HepG2 (cell line): ENCODE results near the gene ZFAND4. TPM values are rescaled to one million over a fixed set of nuclear protein-coding genes. Genes with fewer than 3 reads are reported as not detected.

Experiments used
- HOXD1 ChIP-seq: sonication (generic); formaldehyde crosslinking; IDR thresholded peaks from 2 replicates; pipeline ENCODE4 v1.5.0; 2020; ENCODE audit warnings: missing genetic modification reagents
- MED13 ChIP-seq: sonication (generic); formaldehyde crosslinking; IDR thresholded peaks from 2 replicates; pipeline ENCODE4 v1.5.0; 2020; ENCODE audit warnings: missing genetic modification reagents
- SRY ChIP-seq: sonication (generic); formaldehyde crosslinking; IDR thresholded peaks from 2 replicates; pipeline ENCODE4 v1.8.0; 2022; ENCODE audit warnings: mild to moderate bottlenecking, missing genetic modification reagents
- SSRP1 ChIP-seq: IDR thresholded peaks from 2 replicates; pipeline ENCODE4 v1.6.1; 2016; ENCODE audit warnings: control low read depth
- TRIM24 ChIP-seq: sonication (generic); formaldehyde crosslinking; IDR thresholded peaks from 2 replicates; pipeline ENCODE4 v1.8.0; 2022; ENCODE audit warnings: mild to moderate bottlenecking, missing genetic modification reagents
- ZBTB7B ChIP-seq: sonication (generic); formaldehyde crosslinking; IDR thresholded peaks from 2 replicates; pipeline ENCODE4 v1.4.0; 2020; ENCODE audit warnings: missing genetic modification reagents
- ZKSCAN1 ChIP-seq: fragments of 150-350 bp; IDR thresholded peaks from 2 replicates; pipeline ENCODE4 v1.6.1; 2014; ENCODE audit warnings: low read length
- ZNF124 ChIP-seq: sonication (generic); formaldehyde crosslinking; IDR thresholded peaks from 2 replicates; pipeline ENCODE4 v1.4.0; 2020; ENCODE audit warnings: missing genetic modification reagents
- ZNF224 ChIP-seq: sonication (generic); formaldehyde crosslinking; IDR thresholded peaks from 2 replicates; pipeline ENCODE4 v1.5.0; 2020; ENCODE audit warnings: mild to moderate bottlenecking, missing genetic modification reagents
- ZNF24 ChIP-seq: fragments of 450-650 bp; IDR thresholded peaks from 2 replicates; pipeline ENCODE4 v1.6.1; 2017; ENCODE audit warnings: antibody characterized with exemption, mild to moderate bottlenecking
- ZNF75D ChIP-seq: sonication (generic); formaldehyde crosslinking; IDR thresholded peaks from 2 replicates; pipeline ENCODE4 v1.8.1; 2023; ENCODE audit warnings: missing genetic modification reagents, mild to moderate bottlenecking, borderline replicate concordance
- polyA plus RNA-seq, 8 experiments: library from polyadenylated mRNA; depleted of rRNA in 3 of 8; stranded (reverse) in 7 of 8; unstranded in 1 of 8; fragments of >200 nt; fragmentation: Illumina TruSeq in 4 of 8; extraction: Trizol in 4 of 8; gene quantifications; 2 replicates each; pipeline versions ENCODE4 v1.2.1 to v1.2.3, GENCODE V29; 2011 to 2016; ENCODE audit warnings: low read depth in 4 of 8, missing spikeins in 1 of 8, mixed read lengths in 1 of 8; ENCODE audit not compliant: insufficient read depth in 1 of 8
- total RNA-seq, 5 experiments: library from RNA; depleted of rRNA; stranded (reverse); fragments of >200 nt; fragmentation: Illumina TruSeq; extraction: Trizol; gene quantifications; 2 replicates each; pipeline ENCODE4 v1.2.3, GENCODE V29; 2016; ENCODE audit warnings: low read depth in 1 of 5
- TF ChIP-seq, protein P1 (sequence below): sonication (generic); formaldehyde crosslinking; IDR thresholded peaks from 2 replicates; pipeline ENCODE4 v1.5.1; 2020; ENCODE audit warnings: mild to moderate bottlenecking, missing genetic modification reagents, borderline replicate concordance
- TF ChIP-seq, protein P2 (sequence below): IDR thresholded peaks from 2 replicates; pipeline ENCODE4 v1.6.1; 2012; ENCODE audit warnings: low read depth, low read length, improper control_type of control experiment
- TF ChIP-seq, protein P3 (sequence below), 2 experiments: IDR thresholded peaks; 2 replicates each; pipeline ENCODE4 v1.6.1; 2011 to 2012; ENCODE audit warnings: low read length in 2 of 2, borderline replicate concordance in 1 of 2, low read depth in 1 of 2, mild to moderate bottlenecking in 1 of 2, moderate library complexity in 1 of 2
- TF ChIP-seq, protein P4 (sequence below): sonication (generic); formaldehyde crosslinking; IDR thresholded peaks from 2 replicates; pipeline ENCODE4 v1.4.0; 2020; ENCODE audit warnings: missing genetic modification reagents
- TF ChIP-seq, protein P5 (sequence below): sonication (generic); formaldehyde crosslinking; IDR thresholded peaks from 2 replicates; pipeline ENCODE4 v1.4.0; 2020; ENCODE audit warnings: missing genetic modification reagents
- TF ChIP-seq, protein P6 (sequence below): sonication (generic); formaldehyde crosslinking; IDR thresholded peaks from 2 replicates; pipeline ENCODE4 v1.9.0; 2022; ENCODE audit warnings: missing genetic modification reagents, mild to moderate bottlenecking, borderline replicate concordance

The ZFAND4 gene
- total and polyA plus RNA-seq, 2 of the 13 experiments (the other 11 are each of a cell fraction or from before 2014, with no cell fraction given), result 2.9 to 9.2 TPM

DNA sequence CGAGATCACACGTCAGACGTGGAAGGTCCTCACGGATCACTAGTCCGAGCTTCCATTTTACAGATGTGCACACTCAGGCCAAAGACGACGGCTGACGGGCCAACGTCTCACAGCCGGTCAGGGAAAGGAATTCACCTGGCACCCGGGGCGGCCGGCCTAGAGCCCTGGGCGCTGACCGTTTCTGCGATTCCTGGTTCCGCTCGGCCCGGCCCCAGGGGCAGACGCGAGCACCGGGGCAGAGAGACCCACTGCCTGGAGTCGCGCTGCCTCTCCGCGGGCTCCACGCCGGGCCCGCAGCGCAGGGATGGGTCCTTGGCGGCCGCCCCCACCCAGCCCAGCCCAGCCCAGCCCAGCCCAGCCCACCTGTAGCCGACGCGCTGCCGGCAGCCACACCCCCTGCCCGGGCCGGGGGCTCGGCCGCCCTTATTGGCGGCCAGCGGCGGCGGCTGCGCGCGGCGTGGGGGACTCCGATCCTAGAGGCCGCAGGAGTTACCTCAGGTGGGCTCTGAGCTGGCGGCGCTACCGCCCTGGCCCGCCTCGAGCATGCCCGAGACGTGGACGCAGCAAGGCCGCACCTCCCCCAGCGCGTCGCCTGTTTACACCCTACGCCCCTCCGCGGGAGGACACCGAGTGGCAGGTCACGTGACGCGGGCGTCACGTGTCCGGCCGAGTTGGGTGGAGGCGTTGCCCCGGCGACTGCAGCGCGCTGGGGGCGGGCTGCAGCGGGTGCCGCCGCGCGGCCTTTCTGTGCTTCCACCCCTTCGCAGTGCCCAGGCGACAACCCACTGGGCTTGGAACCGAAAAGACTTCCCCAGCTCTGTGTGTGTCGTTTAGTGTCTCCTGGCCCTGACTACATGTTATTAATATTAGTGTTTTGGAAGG, 78.1 kb downstream of the ZFAND4 start (continued):
- TF ChIP-seq ZNF224 (CRISPR knock-in tag) (no peak), SRY (CRISPR knock-in tag) (peak; percentile 75), ZNF75D (CRISPR knock-in tag) (no peak), MED13 (CRISPR knock-in tag) (peak; percentile 35; the same call in 1 of the 2 replicates), ZNF24 (no peak), TRIM24 (no peak), SSRP1 (CRISPR knock-in tag) (no peak), ZKSCAN1 (no peak; the same call in 1 of the 2 replicates), HOXD1 (peak; percentile 94), ZBTB7B (CRISPR knock-in tag) (peak; percentile 85), ZNF124 (CRISPR knock-in tag) (peak; percentile 54; the same call in 1 of the 2 replicates)
- TF ChIP-seq, protein P1, sequence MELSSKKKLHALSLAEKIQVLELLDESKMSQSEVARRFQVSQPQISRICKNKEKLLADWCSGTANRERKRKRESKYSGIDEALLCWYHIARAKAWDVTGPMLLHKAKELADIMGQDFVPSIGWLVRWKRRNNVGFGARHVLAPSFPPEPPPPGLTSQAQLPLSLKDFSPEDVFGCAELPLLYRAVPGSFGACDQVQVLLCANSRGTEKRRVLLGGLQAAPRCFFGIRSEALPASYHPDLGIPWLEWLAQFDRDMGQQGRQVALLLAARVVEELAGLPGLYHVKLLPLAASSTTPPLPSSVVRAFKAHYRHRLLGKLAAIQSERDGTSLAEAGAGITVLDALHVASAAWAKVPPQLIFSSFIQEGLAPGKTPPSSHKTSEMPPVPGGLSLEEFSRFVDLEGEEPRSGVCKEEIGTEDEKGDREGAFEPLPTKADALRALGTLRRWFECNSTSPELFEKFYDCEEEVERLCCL, result no peak; the same call in 1 of the 2 replicates
- TF ChIP-seq, protein P2, sequence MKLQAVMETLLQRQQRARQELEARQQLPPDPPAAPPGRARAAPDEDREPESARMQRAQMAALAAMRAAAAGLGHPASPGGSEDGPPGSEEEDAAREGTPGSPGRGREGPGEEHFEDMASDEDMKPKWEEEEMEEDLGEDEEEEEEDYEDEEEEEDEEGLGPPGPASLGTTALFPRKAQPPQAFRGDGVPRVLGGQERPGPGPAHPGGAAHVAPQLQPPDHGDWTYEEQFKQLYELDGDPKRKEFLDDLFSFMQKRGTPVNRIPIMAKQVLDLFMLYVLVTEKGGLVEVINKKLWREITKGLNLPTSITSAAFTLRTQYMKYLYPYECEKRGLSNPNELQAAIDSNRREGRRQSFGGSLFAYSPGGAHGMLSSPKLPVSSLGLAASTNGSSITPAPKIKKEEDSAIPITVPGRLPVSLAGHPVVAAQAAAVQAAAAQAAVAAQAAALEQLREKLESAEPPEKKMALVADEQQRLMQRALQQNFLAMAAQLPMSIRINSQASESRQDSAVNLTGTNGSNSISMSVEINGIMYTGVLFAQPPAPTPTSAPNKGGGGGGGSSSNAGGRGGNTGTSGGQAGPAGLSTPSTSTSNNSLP, result no peak
- TF ChIP-seq, protein P3, sequence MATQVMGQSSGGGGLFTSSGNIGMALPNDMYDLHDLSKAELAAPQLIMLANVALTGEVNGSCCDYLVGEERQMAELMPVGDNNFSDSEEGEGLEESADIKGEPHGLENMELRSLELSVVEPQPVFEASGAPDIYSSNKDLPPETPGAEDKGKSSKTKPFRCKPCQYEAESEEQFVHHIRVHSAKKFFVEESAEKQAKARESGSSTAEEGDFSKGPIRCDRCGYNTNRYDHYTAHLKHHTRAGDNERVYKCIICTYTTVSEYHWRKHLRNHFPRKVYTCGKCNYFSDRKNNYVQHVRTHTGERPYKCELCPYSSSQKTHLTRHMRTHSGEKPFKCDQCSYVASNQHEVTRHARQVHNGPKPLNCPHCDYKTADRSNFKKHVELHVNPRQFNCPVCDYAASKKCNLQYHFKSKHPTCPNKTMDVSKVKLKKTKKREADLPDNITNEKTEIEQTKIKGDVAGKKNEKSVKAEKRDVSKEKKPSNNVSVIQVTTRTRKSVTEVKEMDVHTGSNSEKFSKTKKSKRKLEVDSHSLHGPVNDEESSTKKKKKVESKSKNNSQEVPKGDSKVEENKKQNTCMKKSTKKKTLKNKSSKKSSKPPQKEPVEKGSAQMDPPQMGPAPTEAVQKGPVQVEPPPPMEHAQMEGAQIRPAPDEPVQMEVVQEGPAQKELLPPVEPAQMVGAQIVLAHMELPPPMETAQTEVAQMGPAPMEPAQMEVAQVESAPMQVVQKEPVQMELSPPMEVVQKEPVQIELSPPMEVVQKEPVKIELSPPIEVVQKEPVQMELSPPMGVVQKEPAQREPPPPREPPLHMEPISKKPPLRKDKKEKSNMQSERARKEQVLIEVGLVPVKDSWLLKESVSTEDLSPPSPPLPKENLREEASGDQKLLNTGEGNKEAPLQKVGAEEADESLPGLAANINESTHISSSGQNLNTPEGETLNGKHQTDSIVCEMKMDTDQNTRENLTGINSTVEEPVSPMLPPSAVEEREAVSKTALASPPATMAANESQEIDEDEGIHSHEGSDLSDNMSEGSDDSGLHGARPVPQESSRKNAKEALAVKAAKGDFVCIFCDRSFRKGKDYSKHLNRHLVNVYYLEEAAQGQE (IDR thresholded peaks at IDR 0.05; ENCODE audit: borderline replicate concordance in 1 of 2, low read depth in 1 of 2, low read length in 2 of 2), result peak in 1 of 2 experiments; percentile 35; a peak in 1 of 4 replicates
- TF ChIP-seq, protein P4, sequence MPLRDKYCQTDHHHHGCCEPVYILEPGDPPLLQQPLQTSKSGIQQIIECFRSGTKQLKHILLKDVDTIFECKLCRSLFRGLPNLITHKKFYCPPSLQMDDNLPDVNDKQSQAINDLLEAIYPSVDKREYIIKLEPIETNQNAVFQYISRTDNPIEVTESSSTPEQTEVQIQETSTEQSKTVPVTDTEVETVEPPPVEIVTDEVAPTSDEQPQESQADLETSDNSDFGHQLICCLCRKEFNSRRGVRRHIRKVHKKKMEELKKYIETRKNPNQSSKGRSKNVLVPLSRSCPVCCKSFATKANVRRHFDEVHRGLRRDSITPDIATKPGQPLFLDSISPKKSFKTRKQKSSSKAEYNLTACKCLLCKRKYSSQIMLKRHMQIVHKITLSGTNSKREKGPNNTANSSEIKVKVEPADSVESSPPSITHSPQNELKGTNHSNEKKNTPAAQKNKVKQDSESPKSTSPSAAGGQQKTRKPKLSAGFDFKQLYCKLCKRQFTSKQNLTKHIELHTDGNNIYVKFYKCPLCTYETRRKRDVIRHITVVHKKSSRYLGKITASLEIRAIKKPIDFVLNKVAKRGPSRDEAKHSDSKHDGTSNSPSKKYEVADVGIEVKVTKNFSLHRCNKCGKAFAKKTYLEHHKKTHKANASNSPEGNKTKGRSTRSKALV (CRISPR knock-in tag), result peak; percentile 46; the same call in 1 of the 2 replicates
- TF ChIP-seq, protein P5, sequence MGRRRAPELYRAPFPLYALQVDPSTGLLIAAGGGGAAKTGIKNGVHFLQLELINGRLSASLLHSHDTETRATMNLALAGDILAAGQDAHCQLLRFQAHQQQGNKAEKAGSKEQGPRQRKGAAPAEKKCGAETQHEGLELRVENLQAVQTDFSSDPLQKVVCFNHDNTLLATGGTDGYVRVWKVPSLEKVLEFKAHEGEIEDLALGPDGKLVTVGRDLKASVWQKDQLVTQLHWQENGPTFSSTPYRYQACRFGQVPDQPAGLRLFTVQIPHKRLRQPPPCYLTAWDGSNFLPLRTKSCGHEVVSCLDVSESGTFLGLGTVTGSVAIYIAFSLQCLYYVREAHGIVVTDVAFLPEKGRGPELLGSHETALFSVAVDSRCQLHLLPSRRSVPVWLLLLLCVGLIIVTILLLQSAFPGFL (CRISPR knock-in tag), result no peak
- TF ChIP-seq, protein P6, sequence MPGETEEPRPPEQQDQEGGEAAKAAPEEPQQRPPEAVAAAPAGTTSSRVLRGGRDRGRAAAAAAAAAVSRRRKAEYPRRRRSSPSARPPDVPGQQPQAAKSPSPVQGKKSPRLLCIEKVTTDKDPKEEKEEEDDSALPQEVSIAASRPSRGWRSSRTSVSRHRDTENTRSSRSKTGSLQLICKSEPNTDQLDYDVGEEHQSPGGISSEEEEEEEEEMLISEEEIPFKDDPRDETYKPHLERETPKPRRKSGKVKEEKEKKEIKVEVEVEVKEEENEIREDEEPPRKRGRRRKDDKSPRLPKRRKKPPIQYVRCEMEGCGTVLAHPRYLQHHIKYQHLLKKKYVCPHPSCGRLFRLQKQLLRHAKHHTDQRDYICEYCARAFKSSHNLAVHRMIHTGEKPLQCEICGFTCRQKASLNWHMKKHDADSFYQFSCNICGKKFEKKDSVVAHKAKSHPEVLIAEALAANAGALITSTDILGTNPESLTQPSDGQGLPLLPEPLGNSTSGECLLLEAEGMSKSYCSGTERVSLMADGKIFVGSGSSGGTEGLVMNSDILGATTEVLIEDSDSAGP (CRISPR knock-in tag), result peak; percentile 94
